ENCODE data around the gene DNAH11.

Gene DNAH11

GRCh38 chr7:21884496-21884895 lies 341.7 kb downstream of the DNAH11 start:
- no peak for DNase-seq

DNA sequence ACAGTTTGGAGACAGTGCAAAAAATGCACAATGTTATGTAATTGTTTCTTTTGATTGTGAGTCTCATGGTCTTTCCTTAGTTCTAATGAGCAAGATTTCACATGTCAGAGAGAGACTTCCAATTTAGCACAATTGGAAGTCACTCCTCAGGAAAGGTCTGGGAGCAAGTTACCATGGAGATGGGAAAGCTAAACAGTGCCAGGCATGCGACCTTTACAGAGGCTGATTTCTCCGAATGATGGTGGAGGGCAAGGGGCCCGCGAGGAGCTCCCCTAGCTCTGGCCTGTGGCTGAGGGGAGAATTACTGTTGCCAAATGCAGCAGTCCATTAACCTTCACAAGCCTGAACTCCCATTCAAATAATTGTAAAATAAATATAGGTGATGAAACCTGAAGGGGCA lies 343.6 kb downstream of the DNAH11 start:
- peak in 1 of 58 donors; percentile 1 for DNase-seq

GRCh38 chr7:21887353-21887752 lies 344.5 kb downstream of the DNAH11 start:
- no peak for DNase-seq

GRCh38 chr7:21887779-21888178 lies 344.9 kb downstream of the DNAH11 start:
- no peak for DNase-seq

DNA sequence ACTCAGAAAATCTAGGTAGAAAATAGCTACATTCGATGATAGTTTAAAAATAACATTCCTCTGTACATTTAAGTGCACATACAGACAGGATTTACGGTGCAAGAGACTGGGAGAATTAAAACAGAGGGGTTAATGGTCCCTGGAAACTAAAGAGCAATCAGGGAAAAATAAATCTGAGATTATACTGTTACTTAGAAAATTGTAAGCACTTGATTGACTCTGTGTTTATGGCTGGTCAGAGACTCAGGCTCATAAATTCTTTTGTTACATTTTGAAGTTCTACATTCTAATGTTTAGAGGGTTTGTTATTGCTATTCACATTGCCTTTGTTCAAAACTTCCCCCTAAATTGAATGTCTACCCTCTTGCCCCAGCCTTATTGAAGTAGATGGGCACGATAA lies 348.5 kb downstream of the DNAH11 start:
- no peak for DNase-seq

DNA sequence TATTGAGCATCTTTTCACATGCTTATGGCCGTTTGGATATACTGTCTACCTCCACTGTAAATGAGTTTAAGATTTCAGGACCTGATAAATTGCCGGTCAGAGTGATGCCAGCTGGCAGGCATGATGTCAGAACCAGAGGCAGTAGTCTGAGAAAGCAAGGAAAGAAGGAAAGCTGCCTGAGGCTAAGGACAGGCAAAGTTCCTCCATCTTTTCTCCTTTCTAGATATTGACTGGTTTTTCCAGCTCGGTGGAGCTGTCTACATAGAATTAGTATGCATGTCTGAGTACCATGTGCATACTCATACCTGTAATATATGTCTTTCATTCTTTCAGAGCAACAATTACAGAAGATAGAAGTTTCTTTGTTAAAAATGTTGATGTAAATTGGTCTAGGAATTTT lies 350.6 kb downstream of the DNAH11 start:
- DNase-seq: no peak

DNA sequence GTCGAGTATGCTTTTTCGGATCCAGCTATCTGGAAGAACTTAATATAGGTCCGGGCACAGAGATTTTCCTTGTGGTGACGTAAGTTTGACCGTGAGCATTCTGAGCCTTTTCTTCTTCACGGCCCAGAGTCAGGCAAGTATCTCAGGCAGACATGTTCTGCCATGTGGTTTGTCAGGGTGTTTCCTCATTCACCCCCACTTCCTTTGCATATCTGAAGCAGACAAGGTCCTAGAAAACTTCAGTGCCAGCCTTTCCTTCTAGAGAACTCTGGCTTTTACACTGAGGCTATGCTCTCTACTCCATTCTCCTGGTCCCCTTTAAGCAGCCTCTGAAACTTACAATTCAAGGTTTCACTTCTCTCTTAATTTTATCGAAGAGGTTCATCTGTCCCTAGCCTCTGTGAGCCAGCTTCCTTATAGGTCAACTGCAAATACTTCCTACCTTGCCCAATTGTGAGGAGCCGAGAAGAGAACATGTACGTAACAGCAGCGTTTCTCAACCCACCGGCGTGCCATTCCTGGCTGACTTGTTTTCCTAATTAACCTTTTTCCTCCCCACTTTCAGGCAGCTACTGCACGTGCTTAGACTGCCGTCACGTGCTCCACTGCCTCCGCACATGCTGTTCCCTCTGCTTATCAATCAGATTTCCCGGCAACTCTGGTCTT lies 355.6 kb downstream of the DNAH11 start:
- peak in 1 of 58 donors; percentile 2 for DNase-seq

DNA sequence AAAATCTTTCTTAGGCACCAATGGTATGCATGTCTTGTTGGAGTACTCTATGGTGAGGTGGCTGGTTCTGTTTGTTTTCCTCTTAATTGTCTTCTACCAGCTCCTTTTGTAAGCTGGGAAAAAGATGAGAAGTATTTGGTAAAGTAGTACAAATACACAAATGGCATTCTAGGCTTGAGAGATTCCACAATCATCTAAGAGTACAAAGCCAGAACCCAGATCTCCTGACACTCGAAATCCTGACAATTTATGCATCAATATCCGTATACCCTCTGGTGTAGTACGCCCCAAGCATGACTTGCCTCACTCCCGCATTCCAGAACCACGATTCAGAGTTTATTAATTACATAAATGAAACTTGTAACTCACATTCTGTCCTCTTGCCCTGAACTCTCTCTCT lies 359.4 kb downstream of the DNAH11 start:
- no peak for DNase-seq

DNA sequence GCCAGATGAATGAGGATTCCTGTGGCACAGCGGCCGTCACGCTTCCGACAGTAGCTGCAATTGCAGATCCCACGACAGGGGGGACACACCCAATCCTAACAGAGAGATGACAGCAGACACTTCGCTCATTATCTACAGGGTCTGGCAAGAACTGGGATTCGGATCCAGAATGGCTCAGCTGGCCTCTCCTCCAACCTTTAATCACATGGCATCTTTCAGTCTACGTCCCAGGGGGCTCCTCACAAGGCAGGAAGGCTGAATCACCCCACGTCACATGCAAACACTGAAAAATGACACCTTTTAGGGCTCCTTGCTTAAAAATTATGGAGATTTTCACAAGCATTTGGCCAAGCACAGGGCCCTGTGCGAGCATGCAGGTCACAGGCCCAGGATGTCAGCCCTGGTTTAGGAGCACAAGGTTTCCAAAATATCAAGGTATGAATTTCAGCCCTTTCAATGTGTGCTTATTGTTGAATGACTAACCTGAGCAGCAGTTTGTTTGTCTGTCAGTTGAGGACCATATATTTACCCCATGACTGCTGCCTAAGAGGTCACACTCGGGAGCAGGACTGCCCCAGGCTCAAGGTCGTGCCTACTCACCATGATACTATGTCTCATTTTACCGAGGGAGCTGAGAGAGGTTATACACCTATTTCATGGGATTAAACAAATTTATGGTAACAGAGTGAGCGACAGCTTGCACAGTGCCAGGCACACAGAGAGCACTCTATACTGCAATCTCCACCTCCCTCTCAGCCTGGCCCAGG lies 360.4 kb downstream of the DNAH11 start:
- DNase-seq: no peak

- no peak for DNase-seq
Observed at GRCh38 chr7:21908746-21909145, 365.9 kb downstream of the DNAH11 start.

GRCh38 chr7:21910253-21910652 lies 367.4 kb downstream of the DNAH11 start:
- DNase-seq: no peak

DNA sequence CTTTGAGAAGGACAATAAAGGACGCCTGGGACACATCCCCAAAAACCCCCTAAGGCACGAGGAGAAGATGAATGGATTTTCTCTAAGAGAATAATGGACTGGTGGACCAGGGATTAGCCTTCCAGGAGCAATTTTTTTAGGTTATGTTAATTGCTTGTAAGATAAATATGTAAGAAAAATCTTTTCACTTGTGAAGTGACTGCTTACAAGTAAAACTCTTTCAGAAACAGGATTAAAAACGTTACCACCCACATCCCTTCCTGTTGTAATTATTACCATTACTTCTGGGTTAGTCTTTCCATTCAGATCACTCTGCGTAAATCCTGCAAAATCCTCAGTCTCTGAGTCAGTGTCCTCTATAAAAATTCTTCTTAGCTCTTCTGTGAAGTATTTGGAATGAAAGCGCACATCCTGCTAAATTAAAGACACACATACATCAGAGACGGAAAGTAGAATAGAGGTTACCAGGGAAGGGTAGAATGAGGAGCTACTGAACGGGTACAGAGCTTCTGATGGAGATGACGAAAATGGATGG lies 368.6 kb downstream of the DNAH11 start:
- no peak for DNase-seq

- DNase-seq: peak in 30 of 58 donors; percentile 2 to 62 (median 24)
Observed at GRCh38 chr7:21912305-21912704, 369.5 kb downstream of the DNAH11 start.

- no peak for DNase-seq
Observed at GRCh38 chr7:21912931-21913780, 370.3 kb downstream of the DNAH11 start.

- no peak for DNase-seq
Observed at GRCh38 chr7:21914671-21915070, 371.8 kb downstream of the DNAH11 start.

- DNase-seq: no peak
Observed at GRCh38 chr7:21915140-21915539, 372.3 kb downstream of the DNAH11 start.

DNA sequence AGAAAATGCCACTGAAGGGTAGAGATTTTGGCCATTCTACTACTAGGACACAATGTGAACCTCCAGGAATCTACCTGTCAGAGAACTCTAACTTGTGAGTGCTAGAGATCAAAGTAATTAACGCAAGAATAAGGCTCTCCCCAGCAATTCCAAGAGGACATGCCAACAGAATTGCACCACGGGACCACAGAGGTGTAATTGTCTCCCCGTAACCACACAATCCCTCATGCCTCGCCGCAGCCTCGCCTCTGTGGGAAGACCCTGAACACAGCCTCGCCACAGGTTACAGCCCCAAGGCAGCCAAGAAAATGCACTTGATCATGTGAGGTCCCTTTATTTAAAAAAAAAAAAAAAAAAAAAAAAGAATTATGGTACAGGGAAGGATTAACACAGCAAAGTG lies 373.3 kb downstream of the DNAH11 start:
- DNase-seq: no peak

- DNase-seq: peak in 1 of 58 donors; percentile 6
Observed at GRCh38 chr7:21916629-21917028, 373.8 kb downstream of the DNAH11 start.

DNA sequence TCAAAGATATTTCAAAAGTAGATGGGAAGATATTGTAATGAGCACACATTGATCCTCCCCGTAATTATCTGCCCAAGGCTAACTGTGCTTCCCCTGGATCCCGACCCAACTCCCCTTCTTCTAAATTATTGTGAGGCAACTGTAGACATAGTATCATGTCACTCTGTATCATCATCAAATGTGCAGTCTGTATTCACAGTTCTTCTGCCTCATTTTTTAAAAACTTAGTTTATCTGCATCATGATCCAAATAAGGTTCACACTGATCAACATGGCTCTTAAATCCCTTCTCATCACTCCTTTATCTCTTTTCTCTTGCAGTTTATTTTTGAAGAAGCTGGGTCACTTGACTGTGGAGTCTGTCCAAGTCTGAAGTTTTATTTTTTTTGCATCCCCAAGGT lies 375.4 kb downstream of the DNAH11 start:
- no peak for DNase-seq

- no peak for DNase-seq
Observed at GRCh38 chr7:21920936-21921335, 378.1 kb downstream of the DNAH11 start.

- DNase-seq: no peak
Observed at GRCh38 chr7:21922605-21923004, 379.8 kb downstream of the DNAH11 start.

DNA sequence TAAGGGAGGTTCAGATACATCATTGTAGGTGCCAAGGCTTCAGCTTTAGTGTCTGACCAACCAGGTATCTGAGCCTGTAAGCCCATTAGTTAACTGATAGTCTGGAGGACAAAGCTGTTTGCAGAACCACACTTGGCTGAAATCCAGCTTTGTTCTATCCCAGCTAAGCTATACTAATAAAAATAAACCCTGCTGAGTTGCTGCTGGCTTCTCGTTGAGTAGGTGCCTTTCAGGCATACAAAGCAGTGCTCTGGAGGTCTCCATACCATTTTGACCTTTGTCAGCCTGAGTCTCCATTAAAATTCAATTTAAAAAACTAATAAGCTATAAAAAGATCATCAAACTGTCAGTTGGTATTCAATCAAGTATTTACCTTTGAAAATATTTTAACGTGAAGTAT lies 380.8 kb downstream of the DNAH11 start:
- no peak for DNase-seq
